NCI-H187 (cell line): ENCODE measurements around the gene TAF4.
"Not testable (repeated sequence)": the region's sequence is repeated elsewhere in the genome, so short reads cannot be mapped to it uniquely, and the experiment has no call there.

Experiments
- DNase-seq, 2 experiments: peaks; one replicate each; lab custom pipeline; 2025; lab: John Stamatoyannopoulos, UW

The TAF4 gene

GRCh38 chr20:62003567-62004405 lies 61.9 kb downstream of the TAF4 start:
- DNase-seq, result no peak

- no peak for DNase-seq
These were observed 62.7 kb downstream of the TAF4 start for GRCh38 chr20:62002882-62003480.

GRCh38 chr20:62001178-62001715 lies 64.4 kb downstream of the TAF4 start:
- no peak for DNase-seq

GRCh38 chr20:61998343-61999121 lies 67.1 kb downstream of the TAF4 start:
- DNase-seq, result no peak

- no peak for DNase-seq
These were observed 67.8 kb downstream of the TAF4 start for GRCh38 chr20:61997891-61998290.

- DNase-seq, result no peak
These were observed 68.3 kb downstream of the TAF4 start for GRCh38 chr20:61997372-61997771.

- DNase-seq, result no peak
These were observed 71.1 kb downstream of the TAF4 start for GRCh38 chr20:61994546-61994945.

- DNase-seq, result no peak
These were observed 72.6 kb downstream of the TAF4 start for GRCh38 chr20:61993058-61993457.

- no peak for DNase-seq
These were observed 74.2 kb downstream of the TAF4 start for GRCh38 chr20:61991476-61991875.

- no peak for DNase-seq
These were observed 75.2 kb downstream of the TAF4 start for GRCh38 chr20:61990484-61990883.

- no peak for DNase-seq
These were observed 75.9 kb downstream of the TAF4 start for GRCh38 chr20:61989741-61990140.

- DNase-seq, result no peak
These were observed 77.0 kb downstream of the TAF4 start for GRCh38 chr20:61988665-61989064.

GRCh38 chr20:61986762-61987321 lies 78.8 kb downstream of the TAF4 start:
- no peak for DNase-seq

- DNase-seq, result no peak
These were observed 80.6 kb downstream of the TAF4 start for GRCh38 chr20:61985096-61985495.

- DNase-seq, result not testable (repeated sequence)
These were observed 81.2 kb downstream of the TAF4 start for GRCh38 chr20:61984431-61984830.

GRCh38 chr20:61983965-61984364 lies 81.7 kb downstream of the TAF4 start:
- no peak for DNase-seq

- no peak for DNase-seq
These were observed 82.7 kb downstream of the TAF4 start for GRCh38 chr20:61982951-61983315.

GRCh38 chr20:61982191-61982950 lies 83.3 kb downstream of the TAF4 start:
- DNase-seq, result no peak

GRCh38 chr20:61981691-61982090 lies 84.0 kb downstream of the TAF4 start:
- DNase-seq, result not testable (repeated sequence)

- no peak for DNase-seq
These were observed 84.8 kb downstream of the TAF4 start for GRCh38 chr20:61980647-61981583.
